COLO668 (cell line): ENCODE results near the gene GSX1.
"Not testable (repeated sequence)": the region's sequence is repeated elsewhere in the genome, so short reads cannot be mapped to it uniquely, and the experiment has no call there.

ENCODE experiments used
- DNase-seq: peaks from one replicate; lab custom pipeline; 2025; ENCODE audit not compliant: unreplicated experiment; lab: John Stamatoyannopoulos, UW

Gene GSX1

GRCh38 chr13:27792393-27793218, at the start of gene GSX1:
GSX1 (plus strand) TSS chr13:27792483; CDS start chr13:27792691, 208 bp downstream.
- DNase-seq: peak; percentile 90

- DNase-seq: no peak
These were observed 47.5 kb upstream of the GSX1 start for GRCh38 chr13:27744801-27745200.

- no peak for DNase-seq
These were observed 47.0 kb upstream of the GSX1 start for GRCh38 chr13:27745301-27745700.

- not testable (repeated sequence) for DNase-seq
These were observed 44.1 kb upstream of the GSX1 start for GRCh38 chr13:27748143-27748542.

GRCh38 chr13:27751953-27752532, 40.2 kb upstream of the GSX1 start:
- DNase-seq: no peak

GRCh38 chr13:27765650-27766049, 26.6 kb upstream of the GSX1 start:
- no peak for DNase-seq

GRCh38 chr13:27770809-27771208, 21.5 kb upstream of the GSX1 start:
- peak; percentile 58 for DNase-seq

GRCh38 chr13:27772651-27773425, 19.4 kb upstream of the GSX1 start:
- no peak for DNase-seq

- DNase-seq: no peak
These were observed 18.1 kb upstream of the GSX1 start for GRCh38 chr13:27774169-27774568.

GRCh38 chr13:27774651-27775050, 17.6 kb upstream of the GSX1 start:
- DNase-seq: no peak

GRCh38 chr13:27775943-27776342, 16.3 kb upstream of the GSX1 start:
- no peak for DNase-seq

- DNase-seq: no peak
These were observed 10.1 kb upstream of the GSX1 start for GRCh38 chr13:27782151-27782550.

- no peak for DNase-seq
These were observed 9.2 kb upstream of the GSX1 start for GRCh38 chr13:27783111-27783510.

- no peak for DNase-seq
These were observed 4.0 kb upstream of the GSX1 start for GRCh38 chr13:27788271-27788670.

- no peak for DNase-seq
These were observed 3.2 kb upstream of the GSX1 start for GRCh38 chr13:27789153-27789494.

- DNase-seq: peak; percentile 53
These were observed 2.6 kb upstream of the GSX1 start for GRCh38 chr13:27789495-27790303.

- peak; percentile 46 for DNase-seq
These were observed 1.8 kb upstream of the GSX1 start for GRCh38 chr13:27790523-27790922.

GRCh38 chr13:27791146-27791900, 960 bp upstream of the GSX1 start:
- peak; percentile 64 for DNase-seq

- DNase-seq: no peak
These were observed 336 bp upstream of the GSX1 start for GRCh38 chr13:27791901-27792392.
